GM10266 (cell line): ENCODE data around the gene CABLES2.

ENCODE experiments used
- DNase-seq: peaks from one replicate; pipeline ENCODE4 v3.0.0; 2012; ENCODE audit errors: extremely low spot score
- TF ChIP-seq, protein P1 (sequence below): IDR thresholded peaks from 2 replicates; pipeline ENCODE4 v1.5.1; 2012; ENCODE audit warnings: mild to moderate bottlenecking, low read depth; ENCODE audit not compliant: control insufficient read depth, insufficient read depth; ENCODE audit errors: missing control alignments

CABLES2 gene

GRCh38 chr20:62352402-62353288, 54.4 kb downstream of the CABLES2 start:
- no peak for DNase-seq
- TF ChIP-seq, protein P1, sequence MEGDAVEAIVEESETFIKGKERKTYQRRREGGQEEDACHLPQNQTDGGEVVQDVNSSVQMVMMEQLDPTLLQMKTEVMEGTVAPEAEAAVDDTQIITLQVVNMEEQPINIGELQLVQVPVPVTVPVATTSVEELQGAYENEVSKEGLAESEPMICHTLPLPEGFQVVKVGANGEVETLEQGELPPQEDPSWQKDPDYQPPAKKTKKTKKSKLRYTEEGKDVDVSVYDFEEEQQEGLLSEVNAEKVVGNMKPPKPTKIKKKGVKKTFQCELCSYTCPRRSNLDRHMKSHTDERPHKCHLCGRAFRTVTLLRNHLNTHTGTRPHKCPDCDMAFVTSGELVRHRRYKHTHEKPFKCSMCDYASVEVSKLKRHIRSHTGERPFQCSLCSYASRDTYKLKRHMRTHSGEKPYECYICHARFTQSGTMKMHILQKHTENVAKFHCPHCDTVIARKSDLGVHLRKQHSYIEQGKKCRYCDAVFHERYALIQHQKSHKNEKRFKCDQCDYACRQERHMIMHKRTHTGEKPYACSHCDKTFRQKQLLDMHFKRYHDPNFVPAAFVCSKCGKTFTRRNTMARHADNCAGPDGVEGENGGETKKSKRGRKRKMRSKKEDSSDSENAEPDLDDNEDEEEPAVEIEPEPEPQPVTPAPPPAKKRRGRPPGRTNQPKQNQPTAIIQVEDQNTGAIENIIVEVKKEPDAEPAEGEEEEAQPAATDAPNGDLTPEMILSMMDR: no peak

GRCh38 chr20:62351469-62352401, 55.4 kb downstream of the CABLES2 start:
- TF ChIP-seq, protein P1: no peak
- DNase-seq: no peak

GRCh38 chr20:62350629-62351422, 56.3 kb downstream of the CABLES2 start:
- TF ChIP-seq, protein P1: no peak
- no peak for DNase-seq

GRCh38 chr20:62350098-62350628, 56.9 kb downstream of the CABLES2 start:
- TF ChIP-seq, protein P1: no peak
- no peak for DNase-seq

GRCh38 chr20:62349556-62350097, 57.5 kb downstream of the CABLES2 start:
- TF ChIP-seq, protein P1: no peak
- DNase-seq: no peak

GRCh38 chr20:62348604-62349003, 58.5 kb downstream of the CABLES2 start:
- TF ChIP-seq, protein P1: no peak
- no peak for DNase-seq
